Upper lobe of left lung (tissue), 4 donors: ENCODE results near the gene MACROD2.

Experiments used
- POLR2AphosphoS5 ChIP-seq, 2 donors: sonication (generic); formaldehyde crosslinking; IDR thresholded peaks; one replicate each; pipeline ENCODE4 v1.5.1; 2017; ENCODE audit warnings: antibody characterized with exemption in 2 of 2
- TF ChIP-seq, protein P1 (sequence below), 6 experiments: fragments of 450-650 bp in 4 of 6; fragments of 200-600 bp in 2 of 6; sonication (generic) in 2 of 6; IDR thresholded peaks; one replicate each; pipeline ENCODE4 v1.5.1; 2016 to 2019; ENCODE audit warnings: antibody characterized with exemption in 6 of 6

- TF ChIP-seq, protein P1, sequence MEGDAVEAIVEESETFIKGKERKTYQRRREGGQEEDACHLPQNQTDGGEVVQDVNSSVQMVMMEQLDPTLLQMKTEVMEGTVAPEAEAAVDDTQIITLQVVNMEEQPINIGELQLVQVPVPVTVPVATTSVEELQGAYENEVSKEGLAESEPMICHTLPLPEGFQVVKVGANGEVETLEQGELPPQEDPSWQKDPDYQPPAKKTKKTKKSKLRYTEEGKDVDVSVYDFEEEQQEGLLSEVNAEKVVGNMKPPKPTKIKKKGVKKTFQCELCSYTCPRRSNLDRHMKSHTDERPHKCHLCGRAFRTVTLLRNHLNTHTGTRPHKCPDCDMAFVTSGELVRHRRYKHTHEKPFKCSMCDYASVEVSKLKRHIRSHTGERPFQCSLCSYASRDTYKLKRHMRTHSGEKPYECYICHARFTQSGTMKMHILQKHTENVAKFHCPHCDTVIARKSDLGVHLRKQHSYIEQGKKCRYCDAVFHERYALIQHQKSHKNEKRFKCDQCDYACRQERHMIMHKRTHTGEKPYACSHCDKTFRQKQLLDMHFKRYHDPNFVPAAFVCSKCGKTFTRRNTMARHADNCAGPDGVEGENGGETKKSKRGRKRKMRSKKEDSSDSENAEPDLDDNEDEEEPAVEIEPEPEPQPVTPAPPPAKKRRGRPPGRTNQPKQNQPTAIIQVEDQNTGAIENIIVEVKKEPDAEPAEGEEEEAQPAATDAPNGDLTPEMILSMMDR (IDR thresholded peaks at IDR 0.05) = no peak
- no peak for TF ChIP-seq POLR2AphosphoS5 (IDR thresholded peaks at IDR 0.05)
Measured at GRCh38 chr20:14617123-14617522, 621.8 kb downstream of the MACROD2 start.
